Renal cortical epithelial cell (primary cell): ENCODE measurements around the gene CDH15. TPM values are rescaled to one million over a fixed set of nuclear protein-coding genes. Genes with fewer than 3 reads are reported as not detected.
"Not testable (repeated sequence)": the region's sequence is repeated elsewhere in the genome, so short reads cannot be mapped to it uniquely, and the experiment has no call there.

Source experiments
- DNase-seq: peaks from one replicate; pipeline ENCODE4 v3.0.0-alpha.2; 2011; ENCODE audit warnings: low read depth
- total RNA-seq: library from RNA; depleted of rRNA; stranded (reverse); fragments of >200 nt; gene quantifications from 2 replicates; pipeline ENCODE4 v1.2.3, GENCODE V29; 2014

Gene CDH15
- total RNA-seq, 1 donor from 2014 or later, result not detected

DNA sequence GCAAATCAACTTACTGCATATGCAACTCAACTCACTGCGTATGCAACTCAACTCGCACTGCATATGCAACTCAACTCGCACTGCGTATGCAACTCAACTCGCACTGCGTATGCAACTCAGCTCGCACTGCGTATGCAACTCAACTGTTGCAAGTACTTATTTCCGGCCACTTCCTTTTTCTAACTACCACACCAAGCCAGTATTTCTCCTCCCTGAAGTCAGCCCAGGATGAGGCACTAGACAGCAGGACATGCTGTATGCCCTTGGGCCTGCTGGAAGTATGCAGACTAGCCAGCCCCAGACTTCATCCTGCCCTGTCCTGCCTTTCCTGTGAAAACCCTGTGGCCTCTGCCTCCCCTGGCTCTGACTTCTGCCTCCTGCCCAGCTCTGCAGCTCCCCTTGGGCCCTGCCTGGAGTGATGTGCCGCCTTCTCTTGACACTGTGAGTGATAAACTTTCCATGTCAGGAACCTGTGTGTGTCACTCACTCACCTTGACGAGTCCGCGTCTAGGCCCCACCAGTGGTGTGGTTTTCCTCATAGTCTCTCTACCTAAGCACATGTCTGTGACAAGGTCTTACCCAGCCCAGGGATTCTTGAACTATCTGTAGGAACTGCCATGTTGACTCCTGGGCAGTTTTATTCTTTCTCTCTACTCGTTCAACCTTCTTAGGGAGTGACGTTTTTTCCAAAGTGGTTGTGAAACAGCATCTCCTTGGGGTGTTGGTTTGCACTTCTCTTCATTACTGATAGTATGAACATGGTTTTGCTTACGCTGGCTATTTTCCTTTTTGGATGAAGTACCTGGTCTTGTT, 62.3 kb downstream of the CDH15 start:
- no peak for DNase-seq

DNA sequence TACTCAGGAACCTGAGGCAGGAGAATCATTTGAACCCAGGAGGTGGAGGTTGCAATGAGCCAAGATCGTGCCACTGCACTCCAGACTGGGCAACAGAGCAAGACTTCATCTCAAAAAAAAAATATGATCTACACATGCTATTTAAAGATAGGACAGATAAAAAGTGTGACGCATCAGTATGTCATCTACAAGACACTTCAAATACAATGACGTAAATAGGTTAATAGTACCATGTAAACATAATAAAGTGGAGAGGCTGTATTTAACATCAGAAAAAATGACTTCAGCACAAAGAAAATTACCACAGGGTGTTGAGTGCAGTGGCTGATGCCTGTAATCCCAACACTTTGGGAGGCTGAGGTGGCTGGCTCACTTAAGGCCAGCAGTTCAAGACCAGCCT, 66.2 kb downstream of the CDH15 start:
- no peak for DNase-seq

DNA sequence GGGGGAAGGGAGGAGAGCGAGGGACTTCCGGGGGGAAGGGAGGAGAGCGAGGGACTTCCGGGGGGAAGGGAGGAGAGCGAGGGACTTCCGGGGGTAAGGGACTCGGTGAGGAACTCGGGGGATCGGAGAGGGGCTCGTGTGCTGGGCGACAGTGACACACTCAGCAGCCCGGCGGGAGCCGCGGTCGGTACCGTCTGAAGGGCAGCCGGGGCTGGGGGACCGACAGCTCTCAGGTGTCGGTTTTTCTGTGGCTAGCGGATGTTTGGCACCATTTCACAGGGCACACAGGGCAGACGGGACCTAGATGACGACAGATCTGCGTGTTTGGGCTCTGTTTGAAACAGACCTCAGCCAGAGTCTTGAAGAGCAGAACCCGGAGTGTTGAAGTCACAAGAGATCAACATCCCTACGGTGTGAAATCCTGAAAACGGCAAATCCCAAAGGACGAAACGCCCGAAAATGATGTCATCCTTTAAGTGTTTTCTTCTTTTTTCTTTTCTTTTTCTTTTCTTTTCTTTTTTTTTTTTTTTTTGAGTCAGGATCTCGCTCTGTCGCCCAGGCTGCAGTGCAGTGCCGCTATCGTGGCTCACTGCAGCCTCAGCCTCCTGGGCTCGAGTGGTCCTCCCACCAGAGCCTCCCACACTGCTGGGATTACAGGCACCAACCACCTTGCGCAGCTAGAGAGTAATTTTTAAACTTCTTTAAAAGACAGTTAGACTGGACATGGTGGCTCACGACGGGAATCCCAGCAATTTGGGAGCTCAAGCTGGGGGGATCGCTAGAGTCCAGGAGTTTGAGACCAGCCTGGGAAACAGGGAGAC, 69.8 kb downstream of the CDH15 start:
- DNase-seq, result peak; percentile 61

DNA sequence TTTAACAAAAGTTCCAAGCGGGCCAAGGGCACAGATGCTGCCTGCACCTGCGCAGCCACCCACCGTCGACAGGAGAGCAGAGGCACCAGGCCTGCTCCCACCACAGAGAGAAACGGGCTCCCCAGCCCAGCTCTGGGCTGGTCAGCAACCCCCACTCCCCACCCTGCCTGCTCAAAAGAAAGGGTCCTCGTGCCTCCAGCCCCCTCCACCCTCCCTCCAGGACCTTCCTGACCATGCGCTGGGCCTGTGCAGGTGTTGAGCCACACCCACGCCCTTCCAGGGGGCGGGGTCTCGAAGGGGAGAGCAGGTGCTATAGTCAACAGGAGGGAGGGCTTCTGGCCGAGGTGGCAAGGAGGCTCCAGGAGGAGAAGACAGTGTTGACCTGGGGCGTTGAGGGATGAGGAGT, 71.2 kb downstream of the CDH15 start:
- no peak for DNase-seq

DNA sequence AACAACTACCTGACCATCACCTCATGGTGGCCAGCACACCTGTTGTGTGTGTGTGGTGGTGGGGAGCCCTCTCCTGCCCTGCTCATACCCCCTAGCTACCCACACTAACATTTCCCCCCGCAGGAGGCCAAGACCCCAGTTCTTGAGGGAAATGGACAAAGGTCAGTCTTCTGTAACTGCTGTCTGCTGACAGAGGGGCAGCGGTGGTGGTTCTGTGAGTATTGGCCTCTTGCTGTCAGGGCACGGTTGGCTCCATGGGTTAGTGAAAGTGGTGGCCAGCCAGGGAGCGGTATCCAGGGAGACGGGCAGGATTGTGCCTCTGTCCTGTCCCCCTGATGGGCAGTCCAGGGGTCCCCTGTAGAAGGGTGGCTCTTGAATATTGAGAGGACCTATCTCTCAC, 72.1 kb downstream of the CDH15 start:
- DNase-seq, result no peak

DNA sequence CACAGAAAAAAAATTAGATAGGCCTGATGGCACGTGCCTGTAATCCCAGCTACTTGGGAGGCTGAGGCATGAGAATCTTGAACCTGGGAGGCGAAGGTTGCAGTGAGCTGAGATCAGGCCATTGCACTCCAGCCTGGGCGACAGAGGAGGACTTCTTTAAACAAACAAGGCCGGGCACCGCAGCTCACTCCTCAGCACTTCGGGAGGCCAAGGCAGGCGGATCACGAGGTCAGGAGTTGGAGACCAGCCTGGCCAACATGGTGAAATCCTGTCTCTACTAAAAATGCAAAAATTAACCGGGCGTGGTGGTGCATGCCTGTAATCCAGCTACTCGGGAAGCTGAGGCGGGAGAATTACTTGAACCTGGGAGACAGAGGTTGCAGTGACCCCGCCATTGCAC, 72.7 kb downstream of the CDH15 start:
- not testable (repeated sequence) for DNase-seq

DNA sequence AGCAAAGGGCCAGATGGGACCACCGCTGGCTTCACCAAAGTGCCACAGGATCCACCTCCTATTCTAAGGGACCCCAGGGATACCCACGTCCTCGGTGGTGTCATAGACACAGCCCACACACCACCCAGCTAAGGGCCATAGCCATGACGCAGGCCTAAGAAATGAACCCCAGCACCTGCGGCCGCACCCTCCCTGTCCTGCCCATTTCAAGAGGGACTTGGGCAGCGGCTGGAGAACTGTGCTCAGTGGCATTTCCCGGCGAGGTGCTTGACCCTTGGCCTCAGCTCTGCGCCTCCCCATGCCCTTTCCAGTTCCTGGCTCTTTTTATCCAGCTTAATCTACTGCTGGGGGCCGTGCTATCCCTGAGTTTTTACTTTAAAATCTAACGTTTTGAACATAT, 73.2 kb downstream of the CDH15 start:
- DNase-seq, result no peak

Other genes starting within 250 kb of the CDH15 start
- gene CBFA2T3, start 194.5 kb upstream of the CDH15 start, total RNA-seq, result not detected in 2 replicates
- gene ACSF3, start 77.9 kb upstream of the CDH15 start, total RNA-seq, result 29.2 and 29.8 TPM in 2 replicates
- 0.35 TPM in 1 of 2 replicates, not detected in the other for gene SLC22A31, start 28.8 kb downstream of the CDH15 start, total RNA-seq
- gene ZNF778, start 46.0 kb downstream of the CDH15 start, total RNA-seq, result 19.2 and 28.3 TPM in 2 replicates